PFSK-1 (cell line): ENCODE results near the gene SEPTIN6.

ENCODE experiments used
- FOXP2 ChIP-seq: optimal IDR thresholded peaks from 2 replicates; pipeline ENCODE3; 2011; ENCODE audit warnings: borderline replicate concordance, control low read depth, inconsistent platforms; ENCODE audit not compliant: insufficient read depth; ENCODE audit errors: extremely low read length, extremely low read depth
- POLR2AphosphoS5 ChIP-seq: IDR thresholded peaks from 2 replicates; pipeline ENCODE4 v1.6.1; 2012; ENCODE audit warnings: low read depth, mild to moderate bottlenecking, control low read depth, low read length, moderate library complexity
- REST ChIP-seq, 2 experiments: IDR thresholded peaks; 2 replicates each; pipeline versions ENCODE4 v1.6.1 to v1.8.0; 2011 to 2012; ENCODE audit warnings: low read depth in 2 of 2, low read length in 2 of 2, control low read depth in 1 of 2, inconsistent platforms in 1 of 2, mild to moderate bottlenecking in 1 of 2, moderate library complexity in 1 of 2; ENCODE audit not compliant: insufficient read depth in 1 of 2
- SIN3A ChIP-seq: IDR thresholded peaks from 2 replicates; pipeline ENCODE4 v1.6.1; 2012; ENCODE audit warnings: mild to moderate bottlenecking, low read length, moderate library complexity, borderline replicate concordance; ENCODE audit not compliant: insufficient read depth
- TAF1 ChIP-seq: IDR thresholded peaks from 2 replicates; pipeline ENCODE4 v1.6.1; 2012; ENCODE audit warnings: low read length, control low read depth, borderline replicate concordance; ENCODE audit not compliant: insufficient read depth

SEPTIN6 gene

GRCh38 chrX:119721487-119721886 lies 28.5 kb upstream of the SEPTIN6 start:
- TF ChIP-seq SIN3A (no peak), REST (IDR thresholded peaks at IDR 0.05; ENCODE audit: insufficient read depth in 1 of 2, low read depth in 2 of 2, low read length in 2 of 2) (no peak), POLR2AphosphoS5 (no peak), FOXP2 (no peak), TAF1 (no peak)

DNA sequence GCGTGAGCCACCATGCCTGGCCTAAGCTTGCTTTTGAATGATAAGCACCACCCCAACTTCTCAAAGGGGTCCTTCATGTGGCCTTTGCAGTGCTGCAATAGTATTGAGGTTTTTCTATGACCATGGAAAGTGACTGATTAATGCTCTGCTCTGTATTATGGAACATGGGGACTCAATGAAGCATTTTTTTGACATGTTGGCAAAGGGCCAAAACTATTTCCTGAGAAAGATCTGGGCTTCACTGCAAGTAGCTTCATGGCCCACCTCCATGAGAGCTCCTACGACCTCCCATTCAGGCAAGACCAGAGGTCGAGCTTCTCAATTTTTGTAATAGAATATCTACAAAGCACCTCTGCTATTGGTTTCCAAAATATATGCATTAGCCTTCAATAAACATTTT lies 16.7 kb upstream of the SEPTIN6 start:
- TF ChIP-seq POLR2AphosphoS5 (no peak), TAF1 (no peak), REST (IDR thresholded peaks at IDR 0.05; ENCODE audit: insufficient read depth in 1 of 2, low read depth in 2 of 2, low read length in 2 of 2) (no peak), SIN3A (no peak), FOXP2 (no peak)

DNA sequence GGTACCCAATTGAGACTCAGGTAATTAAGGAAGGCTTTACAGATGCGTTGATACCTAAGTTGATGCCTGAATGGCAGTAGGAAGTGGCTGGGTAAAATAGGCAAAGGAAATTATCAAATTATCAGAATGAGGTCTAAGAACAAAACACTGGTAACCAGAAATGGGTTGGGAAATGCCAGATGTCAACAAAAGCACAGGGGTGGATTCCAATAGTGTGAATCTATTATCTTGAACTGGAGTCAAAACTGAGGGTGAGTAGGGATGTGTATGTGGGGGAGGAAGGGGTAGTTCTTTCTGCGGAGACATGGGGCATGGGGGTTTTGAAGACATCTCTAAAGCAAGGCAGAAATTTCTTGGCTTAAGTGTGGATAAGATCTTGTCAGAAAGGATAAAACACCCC lies 16.0 kb upstream of the SEPTIN6 start:
- TF ChIP-seq REST (IDR thresholded peaks at IDR 0.05; ENCODE audit: insufficient read depth in 1 of 2, low read depth in 2 of 2, low read length in 2 of 2) (no peak), TAF1 (no peak), POLR2AphosphoS5 (no peak), SIN3A (no peak), FOXP2 (no peak)

- TF ChIP-seq SIN3A (no peak), POLR2AphosphoS5 (no peak), TAF1 (no peak), FOXP2 (no peak), REST (IDR thresholded peaks at IDR 0.05; ENCODE audit: insufficient read depth in 1 of 2, low read depth in 2 of 2, low read length in 2 of 2) (no peak)
Measured at GRCh38 chrX:119706616-119707015, 13.6 kb upstream of the SEPTIN6 start.

- no peak for TF ChIP-seq TAF1
- no peak for TF ChIP-seq FOXP2
- TF ChIP-seq REST (IDR thresholded peaks at IDR 0.05; ENCODE audit: insufficient read depth in 1 of 2, low read depth in 2 of 2, low read length in 2 of 2) = no peak
- no peak for TF ChIP-seq SIN3A
- no peak for TF ChIP-seq POLR2AphosphoS5
Measured at GRCh38 chrX:119698845-119699244, 5.9 kb upstream of the SEPTIN6 start.
